ENCODE measurements around the gene TWF1. TPM values are rescaled to one million over a fixed set of nuclear protein-coding genes. Genes with fewer than 3 reads are reported as not detected.

TWF1 gene
- total and polyA plus RNA-seq, 9 donors = 25.6 to 45.4 (median 32.1) TPM

DNA sequence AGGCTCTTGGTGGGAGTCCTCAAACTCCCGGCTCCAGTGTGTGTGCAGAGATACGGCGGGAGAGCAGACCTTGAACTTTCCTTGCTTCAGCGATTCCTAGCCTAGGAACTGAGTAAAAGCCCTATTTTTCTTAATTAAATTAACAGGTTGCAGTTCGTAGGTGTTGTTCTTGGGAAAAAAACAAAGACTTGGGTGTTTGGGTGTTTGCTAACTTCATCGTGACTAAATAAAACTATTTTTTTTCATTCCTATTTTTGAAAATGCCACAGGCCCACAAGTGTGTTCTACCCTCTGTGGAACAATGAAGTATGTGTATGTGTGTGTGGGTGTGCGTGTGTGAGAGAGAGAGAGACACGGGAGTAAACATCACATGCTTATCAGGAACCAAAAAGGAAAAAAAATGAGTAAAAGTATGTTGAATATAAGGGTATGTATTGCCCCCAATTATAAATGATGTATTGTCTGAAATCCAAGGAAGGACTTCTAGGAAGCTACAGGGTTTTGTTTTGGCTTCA, 30.4 kb upstream of the TWF1 start:
- 0% methylated on average over 1 of the region's 8 CpGs for WGBS (ENCODE audit: insufficient coverage)
- peak; percentile 67 for DNase-seq
- no peaks in the 10 kb centered on the region for H3K27me3 ChIP-seq (ENCODE audit: control insufficient read depth, insufficient read depth, low read length)
- H3K27ac ChIP-seq (ENCODE audit: low read length) = peak overlapping the region; percentile 93
- peak overlapping the region; percentile 59 for H3K4me3 ChIP-seq (ENCODE audit: low read length)
- no peaks in the 10 kb centered on the region for H3K36me3 ChIP-seq (ENCODE audit: control insufficient read depth, insufficient read depth, low read length)
- no peaks in the 10 kb centered on the region for H3K9me3 ChIP-seq (replicated peaks; ENCODE audit: control insufficient read depth, low read depth, low read length)
- no peaks in the 10 kb centered on the region for H3K4me1 ChIP-seq (ENCODE audit: control insufficient read depth, insufficient read depth, low read length)

- no peaks in the 10 kb centered on the region for H3K4me1 ChIP-seq (ENCODE audit: control insufficient read depth, insufficient read depth, low read length)
- peak within 1 kb of the TSS; percentile 93 for H3K27ac ChIP-seq (ENCODE audit: low read length)
- H3K9me3 ChIP-seq (replicated peaks; ENCODE audit: control insufficient read depth, low read depth, low read length) = no peaks in the 10 kb centered on the region
- no peaks in the 10 kb centered on the region for H3K27me3 ChIP-seq (ENCODE audit: control insufficient read depth, insufficient read depth, low read length)
- H3K36me3 ChIP-seq (ENCODE audit: control insufficient read depth, insufficient read depth, low read length) = no peaks in the 10 kb centered on the region
- H3K4me3 ChIP-seq (ENCODE audit: low read length) = peak within 1 kb of the TSS; percentile 59
- DNase-seq = peak; percentile 88
- under 1% methylated on average over 94 of the region's 103 CpGs for WGBS (ENCODE audit: insufficient coverage)
Measured at GRCh38 chr12:43835656-43836474, 29.7 kb upstream of the TWF1 start, which contains the start of gene TMEM117. Gene TMEM117, plus strand, starts transcription at chr12:43836081.

- WGBS (ENCODE audit: insufficient coverage) = 26% methylated on average over 5 of the region's 6 CpGs
- H3K9me3 ChIP-seq (replicated peaks; ENCODE audit: control insufficient read depth, low read depth, low read length) = no peaks in the 10 kb centered on the region
- peak overlapping the region; percentile 59 for H3K4me3 ChIP-seq (ENCODE audit: low read length)
- H3K36me3 ChIP-seq (ENCODE audit: control insufficient read depth, insufficient read depth, low read length) = no peaks in the 10 kb centered on the region
- no peaks in the 10 kb centered on the region for H3K4me1 ChIP-seq (ENCODE audit: control insufficient read depth, insufficient read depth, low read length)
- H3K27ac ChIP-seq (ENCODE audit: low read length) = peak overlapping the region; percentile 52
- no peak for DNase-seq
- no peaks in the 10 kb centered on the region for H3K27me3 ChIP-seq (ENCODE audit: control insufficient read depth, insufficient read depth, low read length)
Measured at GRCh38 chr12:43835264-43835655, 29.1 kb upstream of the TWF1 start.

DNA sequence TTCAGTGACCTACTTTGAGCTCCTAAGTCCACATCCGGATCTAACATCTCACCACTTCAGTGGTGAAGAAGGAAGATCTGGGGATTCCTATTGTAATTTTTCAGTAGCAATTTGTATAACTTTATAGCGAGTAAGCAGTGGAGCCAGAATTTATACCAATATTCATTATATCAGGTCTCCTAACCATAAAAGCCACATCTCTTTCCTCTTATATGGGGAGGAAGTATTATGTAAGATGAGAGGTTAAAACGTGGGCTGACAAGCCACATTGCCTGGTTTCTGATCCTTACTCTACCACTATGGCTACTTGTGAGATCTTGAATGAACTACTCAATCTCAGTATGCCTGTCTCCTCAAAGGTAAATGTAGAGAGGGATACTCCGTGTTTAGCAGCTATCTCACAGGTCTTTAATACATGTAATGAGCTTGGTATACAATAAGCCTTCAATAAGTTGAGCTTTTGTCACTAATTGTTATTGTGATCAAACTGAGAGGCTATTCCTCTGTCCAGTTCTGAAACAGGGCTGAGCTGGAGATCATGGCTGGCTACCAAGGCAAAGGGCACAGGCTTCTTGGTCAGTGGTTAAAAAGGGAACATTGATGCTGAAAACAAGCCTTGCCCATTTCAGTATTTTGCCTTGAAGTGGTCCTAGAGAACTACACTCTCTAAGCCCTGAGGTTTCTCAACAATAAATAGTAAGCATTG, 26.5 kb upstream of the TWF1 start:
- no peaks in the 10 kb centered on the region for H3K9me3 ChIP-seq (replicated peaks; ENCODE audit: control insufficient read depth, low read depth, low read length)
- no peaks in the 10 kb centered on the region for H3K27me3 ChIP-seq (ENCODE audit: control insufficient read depth, insufficient read depth, low read length)
- no peaks in the 10 kb centered on the region for H3K36me3 ChIP-seq (ENCODE audit: control insufficient read depth, insufficient read depth, low read length)
- no peak for DNase-seq
- no CpG with 5 or more reads among the region's 4 CpGs for WGBS (ENCODE audit: insufficient coverage)
- H3K4me3 ChIP-seq (ENCODE audit: low read length) = no peak overlapping the region
- no peak overlapping the region for H3K27ac ChIP-seq (ENCODE audit: low read length)
- no peaks in the 10 kb centered on the region for H3K4me1 ChIP-seq (ENCODE audit: control insufficient read depth, insufficient read depth, low read length)

GRCh38 chr12:43827093-43827492, 21.0 kb upstream of the TWF1 start:
- Histone ChIP-seq H3K4me3 (ENCODE audit: low read length) (no peak overlapping the region), H3K36me3 (ENCODE audit: control insufficient read depth, insufficient read depth, low read length) (no peaks in the 10 kb centered on the region), H3K4me1 (ENCODE audit: control insufficient read depth, insufficient read depth, low read length) (no peaks in the 10 kb centered on the region), H3K27me3 (ENCODE audit: control insufficient read depth, insufficient read depth, low read length) (no peaks in the 10 kb centered on the region), H3K27ac (ENCODE audit: low read length) (no peak overlapping the region), H3K9me3 (replicated peaks; ENCODE audit: control insufficient read depth, low read depth, low read length) (no peaks in the 10 kb centered on the region)
- no CpG with 5 or more reads among the region's 1 CpG for whole genome bisulfite sequencing (ENCODE audit: insufficient coverage)
- DNase-seq = no peak

DNA sequence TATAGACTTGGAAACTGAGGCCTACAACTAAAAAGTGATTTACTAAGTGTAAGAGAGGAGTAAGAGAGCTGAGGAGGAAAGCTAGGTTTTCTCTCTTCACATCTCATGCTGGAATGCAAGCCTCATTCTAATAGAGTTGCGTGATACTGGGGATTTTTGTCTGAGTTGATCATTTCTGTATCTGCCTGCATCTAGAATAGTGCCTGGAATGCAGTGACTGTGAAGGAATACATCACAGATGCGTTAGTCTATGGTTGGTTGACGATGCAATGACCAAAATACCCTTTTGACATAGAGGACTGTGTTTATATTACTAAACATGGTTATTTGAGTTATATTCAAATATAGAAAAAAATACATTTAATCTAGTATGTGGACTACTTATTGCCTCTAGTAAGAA, 20.6 kb upstream of the TWF1 start:
- H3K36me3 ChIP-seq (ENCODE audit: control insufficient read depth, insufficient read depth, low read length) = no peaks in the 10 kb centered on the region
- H3K9me3 ChIP-seq (replicated peaks; ENCODE audit: control insufficient read depth, low read depth, low read length) = no peaks in the 10 kb centered on the region
- H3K27me3 ChIP-seq (ENCODE audit: control insufficient read depth, insufficient read depth, low read length) = no peaks in the 10 kb centered on the region
- no peak overlapping the region for H3K27ac ChIP-seq (ENCODE audit: low read length)
- no peak overlapping the region for H3K4me3 ChIP-seq (ENCODE audit: low read length)
- H3K4me1 ChIP-seq (ENCODE audit: control insufficient read depth, insufficient read depth, low read length) = no peaks in the 10 kb centered on the region
- WGBS (ENCODE audit: insufficient coverage) = no CpG with 5 or more reads among the region's 3 CpGs
- DNase-seq = no peak

- no peaks in the 10 kb centered on the region for H3K27me3 ChIP-seq (ENCODE audit: control insufficient read depth, insufficient read depth, low read length)
- no peaks in the 10 kb centered on the region for H3K4me1 ChIP-seq (ENCODE audit: control insufficient read depth, insufficient read depth, low read length)
- H3K9me3 ChIP-seq (replicated peaks; ENCODE audit: control insufficient read depth, low read depth, low read length) = no peaks in the 10 kb centered on the region
- H3K4me3 ChIP-seq (ENCODE audit: low read length) = no peak overlapping the region
- 92% methylated on average over 6 of the region's 8 CpGs for WGBS (ENCODE audit: insufficient coverage)
- no peak for DNase-seq
- H3K27ac ChIP-seq (ENCODE audit: low read length) = no peak overlapping the region
- no peaks in the 10 kb centered on the region for H3K36me3 ChIP-seq (ENCODE audit: control insufficient read depth, insufficient read depth, low read length)
Measured at GRCh38 chr12:43824207-43824775, 18.2 kb upstream of the TWF1 start.

GRCh38 chr12:43816168-43816567, 10.1 kb upstream of the TWF1 start:
- WGBS (ENCODE audit: insufficient coverage) = 72% methylated on average over 2 of the region's 3 CpGs
- Histone ChIP-seq H3K9me3 (replicated peaks; ENCODE audit: control insufficient read depth, low read depth, low read length) (no peaks in the 10 kb centered on the region), H3K4me1 (ENCODE audit: control insufficient read depth, insufficient read depth, low read length) (no peaks in the 10 kb centered on the region), H3K27ac (ENCODE audit: low read length) (no peak overlapping the region), H3K36me3 (ENCODE audit: control insufficient read depth, insufficient read depth, low read length) (no peaks in the 10 kb centered on the region), H3K4me3 (ENCODE audit: low read length) (no peak overlapping the region), H3K27me3 (ENCODE audit: control insufficient read depth, insufficient read depth, low read length) (peaks cover under 1% of the 10 kb centered on the region)
- DNase-seq = no peak

DNA sequence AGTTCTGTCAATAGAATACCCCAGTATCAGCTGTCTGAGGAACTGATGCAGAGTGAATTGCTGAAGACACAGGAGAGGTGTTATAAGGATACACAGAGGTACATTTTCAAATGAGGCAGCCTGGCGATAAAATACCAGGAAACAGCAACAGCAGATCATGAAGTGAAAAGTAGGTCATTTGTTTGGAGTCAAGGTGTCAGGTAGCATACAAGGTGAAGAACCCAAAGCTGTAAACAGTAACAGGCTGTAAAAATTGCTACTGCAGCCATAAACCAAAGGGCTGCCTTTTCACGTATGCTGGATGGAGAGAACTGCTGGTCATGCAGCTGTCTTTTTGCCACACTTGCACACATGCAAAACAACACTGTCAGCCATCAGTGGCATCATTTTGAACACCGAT, 9.3 kb upstream of the TWF1 start:
- DNase-seq = no peak
- no peaks in the 10 kb centered on the region for H3K4me1 ChIP-seq (ENCODE audit: control insufficient read depth, insufficient read depth, low read length)
- WGBS (ENCODE audit: insufficient coverage) = 53% methylated on average over 3 of the region's 3 CpGs
- H3K9me3 ChIP-seq (replicated peaks; ENCODE audit: control insufficient read depth, low read depth, low read length) = no peaks in the 10 kb centered on the region
- no peaks in the 10 kb centered on the region for H3K36me3 ChIP-seq (ENCODE audit: control insufficient read depth, insufficient read depth, low read length)
- no peak overlapping the region for H3K4me3 ChIP-seq (ENCODE audit: low read length)
- H3K27me3 ChIP-seq (ENCODE audit: control insufficient read depth, insufficient read depth, low read length) = peaks cover 2% of the 10 kb centered on the region
- H3K27ac ChIP-seq (ENCODE audit: low read length) = no peak overlapping the region

GRCh38 chr12:43812926-43813325, 6.8 kb upstream of the TWF1 start:
- WGBS (ENCODE audit: insufficient coverage) = no CpG with 5 or more reads among the region's 4 CpGs
- Histone ChIP-seq H3K27ac (ENCODE audit: low read length) (no peak overlapping the region), H3K27me3 (ENCODE audit: control insufficient read depth, insufficient read depth, low read length) (peaks cover 2% of the 10 kb centered on the region), H3K4me1 (ENCODE audit: control insufficient read depth, insufficient read depth, low read length) (no peaks in the 10 kb centered on the region), H3K9me3 (replicated peaks; ENCODE audit: control insufficient read depth, low read depth, low read length) (no peaks in the 10 kb centered on the region), H3K36me3 (ENCODE audit: control insufficient read depth, insufficient read depth, low read length) (no peaks in the 10 kb centered on the region), H3K4me3 (ENCODE audit: low read length) (no peak overlapping the region)
- no peak for DNase-seq
